Right kidney (tissue), 1 donor: ENCODE measurements around the gene NPB.
"Not testable (repeated sequence)": the region's sequence is repeated elsewhere in the genome, so short reads cannot be mapped to it uniquely, and the experiment has no call there.

Experiments used
- DNase-seq: peaks from one replicate; pipeline ENCODE4 v3.0.0-alpha.2; 2016

The NPB gene

GRCh38 chr17:81911277-81911961 is 9.4 kb downstream of the NPB start, which contains the start of gene PCYT2:
Gene PCYT2, minus strand, starts transcription at chr17:81911399. Its CDS starts 44 bp downstream, at chr17:81911355.
- peak; percentile 80 for DNase-seq

GRCh38 chr17:81911969-81912368 is 9.9 kb downstream of the NPB start:
- DNase-seq = no peak

GRCh38 chr17:81912441-81913309 is 10.6 kb downstream of the NPB start:
- DNase-seq = no peak

- no peak for DNase-seq
Measured at GRCh38 chr17:81913394-81914102, 11.5 kb downstream of the NPB start.

- no peak for DNase-seq
Measured at GRCh38 chr17:81914103-81914850, 12.2 kb downstream of the NPB start.

GRCh38 chr17:81915331-81915730 is 13.3 kb downstream of the NPB start:
- DNase-seq = no peak

- DNase-seq = no peak
Measured at GRCh38 chr17:81916234-81917001, 14.4 kb downstream of the NPB start.

- DNase-seq = peak; percentile 80
Measured at GRCh38 chr17:81917565-81918332, 15.7 kb downstream of the NPB start, which contains the start of gene SIRT7. Gene SIRT7, minus strand, starts transcription at chr17:81918176. Its CDS starts 45 bp downstream, at chr17:81918131.

GRCh38 chr17:81918333-81918669 is 16.3 kb downstream of the NPB start:
- not testable (repeated sequence) for DNase-seq

GRCh38 chr17:81918832-81919545 is 17.0 kb downstream of the NPB start:
- DNase-seq = no peak

GRCh38 chr17:81920612-81921536 is 18.8 kb downstream of the NPB start:
- no peak for DNase-seq

GRCh38 chr17:81921537-81921862 is 19.5 kb downstream of the NPB start:
- DNase-seq = no peak

GRCh38 chr17:81921996-81922565 is 20.0 kb downstream of the NPB start:
- DNase-seq = no peak

- no peak for DNase-seq
Measured at GRCh38 chr17:81922566-81923301, 20.7 kb downstream of the NPB start.

- no peak for DNase-seq
Measured at GRCh38 chr17:81923302-81924260, 21.5 kb downstream of the NPB start.
